HG03469 (cell line): ENCODE measurements around the gene GOLIM4.

ENCODE experiments used
- ATAC-seq: cut with Tn5 transposase; IDR thresholded peaks from one replicate; pipeline ENCODE4 v1.9.1; 2021; ENCODE audit warnings: mild to moderate bottlenecking, moderate library complexity, moderate number of reproducible peaks; ENCODE audit not compliant: unreplicated experiment

The GOLIM4 gene

DNA sequence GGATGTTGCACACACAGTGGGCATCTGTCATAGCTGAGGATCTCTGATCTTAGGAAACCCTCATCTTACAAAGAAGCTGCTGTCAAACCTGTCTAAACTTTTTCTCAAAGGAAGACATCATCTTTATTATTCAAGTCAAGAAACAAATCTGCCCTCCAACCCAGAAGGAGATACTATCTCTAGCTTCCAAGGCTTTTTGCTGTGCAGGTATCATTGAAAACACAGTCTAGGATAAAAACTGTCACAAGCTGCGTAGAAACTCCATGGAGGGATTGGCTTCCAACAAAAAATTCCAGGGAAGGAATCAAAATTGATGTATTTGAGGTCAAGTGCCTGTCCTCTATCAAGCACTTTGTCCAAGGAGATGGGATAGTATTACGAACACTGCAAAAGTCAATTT is 89.1 kb downstream of the GOLIM4 start:
- ATAC-seq = no peak

- no peak for ATAC-seq
Measured at GRCh38 chr3:168003911-168004310, 91.8 kb downstream of the GOLIM4 start.

DNA sequence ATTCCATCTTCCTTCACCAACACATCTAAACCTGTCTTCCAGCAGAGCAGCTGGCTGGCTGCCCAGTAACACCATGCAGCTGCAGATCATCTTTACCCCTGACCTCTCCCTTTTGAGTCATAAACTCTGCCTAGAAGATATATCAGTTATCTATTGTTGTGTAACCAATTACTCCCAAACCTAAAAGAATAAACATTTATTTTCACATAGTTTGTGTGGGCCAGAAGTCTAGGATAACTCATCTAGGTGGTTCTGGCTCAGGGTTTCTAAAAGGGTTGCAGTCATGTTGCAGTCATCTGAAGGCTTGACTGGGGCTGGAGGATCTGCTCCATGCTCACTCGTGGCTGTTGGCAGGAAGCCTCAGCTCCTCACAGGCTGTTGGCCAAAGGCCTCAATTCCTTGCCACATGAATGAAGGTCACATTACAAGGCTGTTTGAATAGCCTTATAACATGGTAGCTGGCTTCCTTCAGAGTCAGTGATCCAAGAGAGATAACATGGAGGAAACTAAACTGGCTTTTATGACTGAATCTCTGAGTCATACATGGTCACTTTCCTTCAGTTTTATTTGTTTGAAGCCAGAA is 92.8 kb downstream of the GOLIM4 start:
- ATAC-seq = no peak

GRCh38 chr3:168001244-168001643 is 94.5 kb downstream of the GOLIM4 start:
- ATAC-seq = no peak

DNA sequence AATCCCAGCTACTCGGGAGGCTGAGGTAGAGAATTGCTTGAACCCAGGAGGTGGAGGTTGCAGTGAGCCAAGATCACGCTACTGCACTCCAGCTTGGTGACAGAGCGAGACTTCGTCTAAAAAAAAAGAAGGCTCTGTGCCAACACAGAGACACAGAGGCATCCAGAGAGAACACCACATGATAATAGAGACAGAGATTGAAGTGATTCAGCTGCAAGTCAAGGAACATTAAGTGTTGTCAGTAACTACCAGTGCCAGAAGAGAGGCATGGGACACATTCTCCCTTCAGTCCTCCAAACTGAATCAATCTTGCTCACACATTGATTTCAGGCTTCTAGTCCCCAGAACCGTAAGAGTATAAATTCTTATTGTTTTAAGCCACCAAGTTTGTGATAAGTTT is 97.5 kb downstream of the GOLIM4 start:
- no peak for ATAC-seq

DNA sequence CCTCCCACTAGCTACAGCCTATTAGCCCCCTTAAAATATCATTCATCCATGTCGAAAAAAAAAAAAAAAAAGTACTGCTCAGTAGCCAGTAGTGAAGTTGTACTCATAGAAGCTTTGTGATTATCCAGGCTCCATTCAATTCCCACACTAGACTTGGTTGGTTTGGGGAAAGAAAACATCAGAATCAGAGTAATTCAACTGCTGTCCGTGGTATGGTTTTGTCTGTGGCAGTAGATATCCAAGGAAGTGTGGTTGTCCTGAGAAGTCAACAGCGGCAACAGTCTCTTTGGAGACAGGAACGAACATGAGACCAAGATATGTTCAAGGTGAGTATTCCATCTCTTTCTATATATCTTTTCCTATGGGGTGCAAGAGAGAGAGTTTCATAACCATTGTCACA is 99.2 kb downstream of the GOLIM4 start:
- ATAC-seq = no peak

DNA sequence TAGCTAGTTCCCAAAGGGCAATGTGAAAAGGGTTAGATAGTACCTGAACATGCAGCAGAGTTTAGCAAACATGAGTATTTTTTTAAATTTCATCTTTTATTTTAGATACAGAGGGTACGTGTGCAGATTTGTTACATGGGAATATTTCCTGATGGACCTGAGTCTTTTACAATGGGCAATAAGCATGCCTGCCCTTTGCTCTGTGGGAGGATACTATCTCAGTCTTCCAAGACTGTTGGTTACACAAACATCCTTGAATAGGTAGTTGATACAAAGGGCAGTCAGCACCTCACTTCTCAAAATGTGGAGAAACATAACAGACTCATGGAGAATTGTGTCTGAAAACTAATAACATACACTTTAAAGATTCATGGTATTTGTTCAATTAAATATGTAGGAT is 103.3 kb downstream of the GOLIM4 start:
- no peak for ATAC-seq

- no peak for ATAC-seq
Measured at GRCh38 chr3:167991213-167991612, 104.5 kb downstream of the GOLIM4 start.

- ATAC-seq = no peak
Measured at GRCh38 chr3:167989999-167990398, 105.7 kb downstream of the GOLIM4 start.

- ATAC-seq = no peak
Measured at GRCh38 chr3:167989066-167989465, 106.7 kb downstream of the GOLIM4 start.

GRCh38 chr3:167983583-167983982 is 112.1 kb downstream of the GOLIM4 start:
- ATAC-seq = no peak

GRCh38 chr3:167978486-167978885 is 117.2 kb downstream of the GOLIM4 start:
- no peak for ATAC-seq

DNA sequence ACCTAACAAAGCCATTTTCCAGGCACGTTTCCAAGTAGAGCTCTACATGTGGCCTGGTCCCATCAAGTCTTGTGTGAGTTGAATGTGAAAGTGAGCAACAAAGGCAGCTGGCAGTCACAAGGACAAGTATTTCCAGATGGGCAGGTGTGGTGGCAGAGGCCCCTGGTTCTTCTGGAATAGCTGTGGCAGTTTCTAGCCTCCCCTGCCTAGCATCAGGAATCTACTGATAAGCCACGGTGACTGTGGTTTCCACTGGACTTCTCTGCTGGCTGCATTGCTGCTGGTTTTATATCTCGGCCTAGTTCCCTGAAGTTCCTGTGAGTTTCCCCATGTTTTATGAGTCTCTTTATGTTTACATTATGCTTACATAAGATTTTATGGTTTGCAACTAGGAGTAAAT is 117.7 kb downstream of the GOLIM4 start:
- no peak for ATAC-seq

DNA sequence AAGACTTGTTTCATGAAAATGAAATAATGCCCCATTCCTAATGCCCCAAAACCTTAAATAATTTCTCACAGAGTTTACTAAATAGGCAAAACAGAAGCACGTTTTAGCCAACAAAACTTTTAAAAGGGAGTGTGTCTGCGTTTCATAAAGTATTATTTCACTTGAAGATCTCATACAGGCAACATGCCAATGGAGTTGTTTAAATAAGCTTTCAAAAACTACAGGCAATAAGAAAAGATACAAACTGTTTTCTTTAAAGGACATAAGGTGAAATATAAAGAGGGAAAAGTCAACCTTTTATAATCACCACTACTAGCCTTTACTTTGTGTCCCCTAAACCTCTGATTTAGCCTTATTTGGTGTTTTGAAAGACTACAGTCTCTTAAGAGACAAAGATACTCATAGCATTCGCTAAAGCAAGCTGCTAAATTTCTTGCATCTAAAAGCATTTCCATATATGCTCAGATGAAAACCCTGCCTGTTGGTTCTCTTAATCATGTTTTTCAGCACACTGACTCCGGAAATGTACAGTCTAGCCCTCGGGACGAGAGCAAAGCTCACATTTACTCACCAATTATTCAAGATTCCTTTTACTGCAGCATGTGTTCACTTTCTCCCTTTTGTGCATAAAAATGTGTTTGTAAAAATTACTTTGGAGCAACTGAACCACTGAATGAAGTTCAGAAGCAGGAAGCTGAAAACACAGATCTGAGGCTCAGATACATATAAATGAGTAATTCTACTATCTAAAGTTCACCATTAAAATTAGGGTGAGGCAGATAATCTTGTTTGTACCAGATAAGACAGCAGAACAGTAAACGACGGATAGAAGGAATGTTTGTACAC is 119.0 kb downstream of the GOLIM4 start:
- no peak for ATAC-seq

GRCh38 chr3:167973901-167974300 is 121.8 kb downstream of the GOLIM4 start:
- ATAC-seq = no peak

- ATAC-seq = no peak
Measured at GRCh38 chr3:167973046-167973445, 122.7 kb downstream of the GOLIM4 start.

GRCh38 chr3:167972502-167972901 is 123.2 kb downstream of the GOLIM4 start:
- ATAC-seq = no peak

- ATAC-seq = no peak
Measured at GRCh38 chr3:167969548-167969947, 126.2 kb downstream of the GOLIM4 start.

DNA sequence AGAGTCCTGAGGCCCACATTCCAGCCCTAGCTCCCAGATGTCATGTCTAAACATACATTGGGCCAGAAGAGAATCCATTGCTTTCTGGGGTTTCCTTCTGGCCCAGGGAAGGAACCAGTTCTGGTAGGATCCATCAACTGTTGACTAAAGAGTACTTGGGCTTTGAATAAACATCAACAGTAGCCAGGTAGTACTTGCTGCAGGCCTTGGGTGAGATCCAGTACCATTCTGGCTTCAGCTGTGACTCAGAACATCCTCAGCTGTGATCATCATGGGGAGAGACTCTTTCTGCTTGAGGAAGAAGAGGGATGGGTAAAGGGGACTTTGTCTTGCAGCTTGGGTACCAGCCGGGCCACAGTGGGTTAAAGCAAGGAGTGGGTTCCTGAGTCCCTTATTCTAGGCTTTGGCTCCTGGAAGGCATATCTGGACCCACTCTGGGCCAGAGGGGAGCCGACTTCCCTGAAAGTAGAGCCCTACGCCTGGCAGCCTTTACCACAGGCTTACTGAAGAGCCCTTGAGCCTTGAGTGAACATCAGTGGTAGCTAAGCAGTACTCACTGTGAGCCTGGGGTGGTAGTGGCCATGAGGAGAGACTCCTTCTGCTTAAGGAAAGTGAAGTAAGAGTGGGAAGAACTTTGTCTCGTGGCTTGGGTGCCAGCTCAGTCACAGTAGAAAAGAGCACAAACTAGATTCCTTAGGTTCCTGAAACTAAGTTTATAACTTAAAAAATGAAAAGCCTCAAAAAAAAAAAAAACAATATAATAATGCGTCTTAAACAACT is 128.3 kb downstream of the GOLIM4 start:
- ATAC-seq = no peak
